Islet of Langerhans (tissue), 1 donor: Measurements from ENCODE around the gene MROH9.
"Not testable (repeated sequence)": the region's sequence is repeated elsewhere in the genome, so short reads cannot be mapped to it uniquely, and the experiment has no call there.

Experiments
- FAIRE-seq: peaks from one replicate; lab custom pipeline; 2011; peaks lifted over from hg19 to GRCh38; lab: Jason Lieb, UNC

MROH9 gene, protein sequence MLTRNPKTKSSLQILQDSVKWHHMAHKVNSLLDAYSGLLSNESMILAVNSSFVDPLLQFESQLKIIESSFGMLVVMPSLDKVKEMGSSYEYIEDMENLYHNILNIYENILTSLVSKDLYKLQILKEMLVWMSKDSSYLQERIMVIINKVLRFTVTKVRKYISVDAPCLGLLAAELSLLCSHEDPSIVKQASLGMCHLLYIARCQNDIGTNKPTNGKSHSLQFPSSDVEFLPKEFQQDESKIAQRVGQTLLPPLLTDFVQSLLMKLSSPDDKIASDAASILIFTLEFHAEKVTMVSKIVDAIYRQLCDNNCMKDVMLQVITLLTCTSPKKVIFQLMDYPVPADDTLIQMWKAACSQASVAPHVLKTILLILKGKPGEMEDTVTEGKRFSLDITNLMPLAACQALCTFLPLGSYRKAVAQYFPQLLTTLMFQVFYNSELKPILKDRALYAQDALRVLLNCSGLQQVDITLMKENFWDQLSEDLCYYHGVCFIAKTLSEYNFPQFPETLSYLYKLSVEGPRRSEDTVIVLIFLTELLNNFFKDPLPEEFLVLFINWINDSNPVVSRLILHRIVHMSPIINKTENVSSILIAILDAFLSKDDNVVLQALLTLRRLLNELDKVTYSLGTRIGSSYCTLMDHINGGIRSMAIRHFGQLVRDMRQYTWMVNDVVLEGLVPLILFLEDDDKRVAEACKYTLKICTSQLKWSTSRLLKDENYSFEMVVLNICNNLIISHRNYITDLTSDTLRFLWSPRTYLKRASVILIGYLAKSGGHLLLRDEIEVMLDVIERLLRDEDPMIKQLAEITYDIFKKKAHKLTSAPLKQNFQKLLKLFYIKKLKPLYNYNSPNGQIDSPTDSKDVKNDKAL

DNA sequence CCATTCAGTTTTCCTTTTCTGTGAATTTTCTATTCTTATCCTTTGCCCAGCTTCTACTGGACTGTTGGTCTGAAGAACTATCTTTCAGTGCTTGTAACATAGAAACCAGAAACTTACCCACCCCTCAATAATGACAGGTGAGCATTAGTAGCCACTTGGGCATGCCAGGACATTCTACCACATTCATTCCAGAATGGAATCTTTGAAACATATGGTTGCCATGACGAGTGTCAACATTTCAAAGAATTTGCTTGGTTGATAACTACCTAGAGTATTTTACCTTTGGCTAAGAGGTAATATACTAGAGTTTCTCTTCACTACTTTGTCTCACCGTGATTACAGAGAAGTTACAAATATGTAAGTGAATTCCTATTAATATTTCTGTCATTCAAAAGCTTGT is at the start of gene MROH9:
TSS of gene MROH9 (plus strand) at position 304 of the 400 bp plus-strand sequence. CDS start 10,023 bp downstream, outside the sequence.
- no peak for FAIRE-seq

DNA sequence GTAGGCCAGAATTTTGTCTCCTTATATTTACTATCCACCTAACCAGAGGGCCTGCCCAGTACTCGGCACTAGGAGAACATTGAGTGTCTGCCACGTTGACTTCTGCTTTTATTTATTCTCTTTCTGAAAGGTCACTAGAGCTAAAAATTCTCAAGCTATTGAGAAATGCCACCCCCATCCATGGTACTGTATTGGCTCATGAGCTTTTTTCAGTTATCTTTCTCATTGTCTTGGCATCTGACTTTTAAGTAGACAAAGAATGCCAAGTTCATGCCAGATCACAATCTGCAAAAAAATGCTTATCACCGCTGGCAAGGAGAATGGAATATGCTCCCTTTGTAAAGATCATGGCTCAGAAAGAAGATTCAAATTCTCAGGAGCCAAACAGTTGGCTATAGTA is 49.8 kb upstream of the MROH9 start:
- FAIRE-seq: no peak

DNA sequence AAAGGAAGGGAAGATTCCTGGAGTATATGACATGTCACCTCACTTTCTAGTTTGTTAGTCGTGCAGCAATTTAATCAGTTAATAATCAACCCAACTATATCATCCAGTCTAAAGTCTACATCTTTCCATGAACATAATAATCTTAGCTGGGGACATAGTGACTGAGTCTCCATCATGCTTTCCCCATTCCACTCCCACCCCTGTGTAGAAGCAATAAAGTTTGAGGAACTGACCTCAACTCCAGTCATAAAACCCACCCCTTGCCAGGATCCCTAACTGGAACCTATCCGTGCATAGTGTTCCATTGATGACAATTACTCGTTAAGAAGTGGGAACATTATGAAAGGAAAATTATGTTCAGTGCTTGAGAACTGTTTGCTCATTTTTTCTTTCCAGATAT is 48.9 kb upstream of the MROH9 start:
- FAIRE-seq: no peak

DNA sequence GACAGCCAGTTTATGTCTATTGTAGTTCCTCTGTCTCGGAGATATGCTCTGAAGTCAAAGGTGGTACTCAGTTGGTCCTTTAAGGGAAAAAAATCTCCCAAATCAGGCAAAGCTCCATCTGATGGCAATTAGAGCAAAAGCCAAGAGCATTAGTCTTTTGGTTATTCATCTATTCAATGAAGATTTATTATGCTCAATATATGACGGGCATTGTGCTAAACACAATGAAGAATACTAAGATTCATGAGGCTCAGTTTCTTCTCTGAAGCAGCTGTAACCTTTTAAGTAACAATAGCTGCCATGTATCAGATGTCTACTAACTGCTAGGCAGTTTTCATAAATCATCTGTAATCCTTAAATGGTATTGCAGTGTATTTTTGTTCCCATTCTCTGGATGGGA is 47.6 kb upstream of the MROH9 start:
- FAIRE-seq: no peak

DNA sequence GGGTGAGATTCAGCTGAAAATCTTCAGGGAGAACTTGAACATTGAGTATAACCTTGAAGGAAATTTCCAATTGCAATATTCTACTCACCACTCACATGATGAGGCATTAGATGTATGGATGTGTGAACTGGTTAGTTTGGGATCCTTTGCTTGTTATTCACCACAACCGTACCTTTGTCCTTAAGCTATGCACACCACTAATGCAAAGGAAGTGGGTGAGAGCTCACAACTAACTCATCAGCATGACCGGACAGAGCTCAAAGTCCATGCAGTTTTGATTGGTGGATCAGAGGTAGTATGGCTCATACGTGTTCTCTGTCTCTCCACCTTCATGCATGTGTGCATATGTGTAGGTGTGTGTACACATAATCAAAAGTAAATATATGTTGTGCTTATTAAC is 43.5 kb upstream of the MROH9 start:
- no peak for FAIRE-seq

DNA sequence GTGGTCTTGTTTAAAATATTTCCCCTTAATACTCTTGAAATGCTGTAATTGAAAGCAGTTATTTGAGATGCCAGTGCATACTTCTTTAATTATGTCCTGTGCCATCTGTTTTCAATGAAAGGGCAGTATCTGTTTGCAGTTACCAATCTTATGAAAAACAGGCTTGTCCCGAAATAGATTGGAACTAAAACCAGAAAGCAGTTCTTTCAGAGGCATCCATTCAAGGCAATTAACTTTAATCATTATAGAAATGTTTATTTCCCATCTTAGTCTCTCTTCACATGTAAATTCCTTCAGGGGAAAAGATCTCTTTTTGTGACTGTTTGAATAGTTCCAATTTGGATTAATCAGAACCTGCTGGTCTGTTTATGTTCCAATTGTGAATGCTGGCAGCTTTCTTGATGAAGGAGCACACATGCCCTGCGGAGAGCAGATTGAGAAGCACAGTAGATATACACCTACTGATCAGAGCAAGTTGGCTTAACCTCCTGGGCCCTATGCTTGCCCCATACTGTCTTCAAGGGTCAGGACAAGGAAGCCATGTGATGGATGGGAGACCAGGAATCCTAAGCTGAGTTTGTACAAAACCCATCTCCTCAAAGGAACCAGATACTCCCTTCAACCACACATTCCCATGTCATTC is 41.6 kb upstream of the MROH9 start:
- FAIRE-seq: no peak

DNA sequence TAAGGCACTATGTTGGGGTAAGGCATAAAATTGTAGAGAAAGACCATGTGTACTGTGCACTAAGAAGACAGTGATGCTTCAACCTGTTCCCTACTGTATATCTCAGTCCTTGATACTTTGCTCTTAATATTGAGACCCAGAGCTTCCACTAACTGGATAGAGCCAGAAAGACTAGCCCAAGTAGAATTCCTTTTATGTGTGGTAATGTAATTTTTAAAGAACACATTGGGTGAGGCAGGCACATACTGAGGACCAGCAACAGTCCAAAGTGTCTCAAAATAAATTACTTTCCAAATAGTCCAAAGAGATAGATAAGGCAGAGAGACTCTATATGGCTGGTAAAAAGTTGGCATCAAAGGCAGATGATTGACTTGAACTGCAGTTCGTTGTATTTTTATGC is 31.4 kb upstream of the MROH9 start:
- FAIRE-seq: no peak

DNA sequence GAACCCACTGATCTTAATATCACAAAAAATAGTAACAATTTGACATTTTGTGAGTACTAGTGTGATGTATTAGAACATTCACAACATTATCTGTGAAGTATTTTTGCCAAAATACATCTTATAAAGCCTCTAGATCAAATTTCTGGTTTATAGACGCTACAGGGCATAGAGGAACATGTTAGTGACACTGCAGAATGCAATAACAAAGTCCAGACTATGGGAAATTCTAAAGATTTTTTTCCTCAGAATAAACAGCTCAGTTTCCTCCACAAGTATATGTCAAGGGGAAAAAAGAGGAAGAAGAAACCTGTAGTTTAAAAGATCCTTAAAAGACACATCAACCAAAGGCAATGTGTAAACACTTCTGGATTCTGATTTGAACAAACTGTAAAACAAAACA is 26.4 kb upstream of the MROH9 start:
- no peak for FAIRE-seq

DNA sequence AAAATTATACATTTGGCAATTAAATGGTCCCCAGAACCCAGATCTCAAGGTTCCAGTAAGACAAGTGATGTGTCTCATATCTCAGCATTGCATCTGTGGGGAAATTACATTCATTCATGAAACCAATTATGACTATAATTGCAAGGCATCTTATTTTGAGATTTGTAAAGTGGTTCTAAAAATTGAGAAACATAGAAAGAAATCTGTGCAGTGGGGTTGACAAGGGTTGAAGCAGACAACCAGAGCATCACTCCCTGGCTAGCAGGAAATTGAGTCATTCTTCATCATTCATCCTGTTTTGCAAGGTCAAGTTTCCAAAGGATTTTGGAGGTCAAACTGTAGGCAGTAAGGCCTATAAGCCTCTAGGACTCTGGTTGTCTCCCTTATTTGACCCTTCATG is 25.1 kb upstream of the MROH9 start:
- FAIRE-seq: no peak

DNA sequence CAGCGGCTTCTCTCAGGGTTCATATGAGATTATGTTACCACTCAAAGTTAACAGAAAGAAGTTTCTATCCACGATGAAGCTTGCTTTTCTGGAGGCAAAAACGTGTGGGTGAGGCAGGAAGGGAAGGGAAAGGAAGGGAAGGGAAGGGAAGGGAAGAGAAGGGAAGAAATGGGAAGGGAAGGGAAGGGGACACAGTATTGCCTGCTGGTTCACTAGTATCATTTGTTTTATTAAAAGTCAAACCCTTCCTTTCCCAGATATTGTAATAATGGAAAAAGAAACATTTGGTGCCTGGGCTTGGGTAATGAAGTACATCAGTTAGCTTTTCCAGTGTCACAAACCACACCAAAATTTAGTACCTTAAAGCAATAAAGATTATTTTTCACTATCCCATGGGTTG is 18.0 kb upstream of the MROH9 start:
- no peak for FAIRE-seq

DNA sequence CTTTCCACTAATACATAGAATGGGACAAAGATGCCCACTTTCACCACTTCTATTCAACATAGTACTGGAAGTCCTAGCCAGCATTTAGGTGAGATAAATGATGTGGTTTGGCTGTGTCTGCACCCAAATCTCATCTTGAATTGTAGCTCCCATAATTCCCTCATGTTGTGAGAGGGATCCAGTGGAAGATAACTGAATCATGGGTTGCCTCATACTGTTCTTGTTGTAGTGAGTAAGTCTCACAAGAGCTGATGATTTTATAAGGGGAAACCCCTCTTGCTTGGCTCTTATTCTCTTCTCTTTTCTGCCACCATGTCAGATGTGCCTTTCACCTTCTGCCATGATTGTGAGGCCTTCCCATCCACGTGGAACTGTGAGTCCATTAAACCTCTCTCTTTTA is 10.7 kb upstream of the MROH9 start:
- not testable (repeated sequence) for FAIRE-seq

DNA sequence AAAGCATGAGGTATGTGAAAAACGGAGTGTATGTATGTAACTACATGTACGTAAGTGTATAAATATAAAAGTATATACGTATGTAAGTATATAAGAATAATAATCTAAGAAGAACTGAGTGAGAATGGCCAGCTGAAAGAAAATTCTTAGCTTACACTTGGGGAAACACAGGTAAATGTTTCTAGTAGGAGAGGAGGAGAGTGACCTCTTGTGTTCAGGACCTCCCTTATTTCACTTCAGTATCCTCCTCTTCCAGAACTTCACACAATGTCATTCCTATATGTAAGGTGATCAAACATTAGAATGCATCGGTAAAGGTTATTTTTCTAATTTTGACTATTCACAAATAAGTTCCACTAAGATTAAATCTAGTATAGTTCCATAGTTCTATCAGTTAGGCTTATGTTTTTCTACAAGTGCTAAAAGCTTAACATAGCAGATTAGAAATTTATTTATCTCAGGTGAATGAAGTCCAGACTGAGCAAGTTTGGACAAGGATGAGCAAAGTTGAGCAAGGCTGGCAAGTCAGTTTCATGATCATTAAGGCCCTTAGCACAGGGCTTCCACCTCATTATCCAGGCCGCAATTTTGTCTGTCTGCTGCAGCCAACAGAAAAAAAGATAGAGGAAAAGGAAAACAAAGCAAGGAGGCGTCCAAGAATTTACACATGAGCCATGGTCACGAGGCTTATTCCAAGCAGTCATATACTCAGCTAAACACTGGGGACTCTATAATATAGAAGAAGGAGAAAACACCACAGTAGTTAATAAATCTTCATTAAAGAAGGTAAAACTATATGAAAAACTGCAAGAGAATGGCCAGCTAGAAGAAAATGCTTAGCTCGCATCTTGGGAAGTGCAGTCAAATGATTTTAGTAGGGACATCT is 7.1 kb upstream of the MROH9 start:
- no peak for FAIRE-seq

DNA sequence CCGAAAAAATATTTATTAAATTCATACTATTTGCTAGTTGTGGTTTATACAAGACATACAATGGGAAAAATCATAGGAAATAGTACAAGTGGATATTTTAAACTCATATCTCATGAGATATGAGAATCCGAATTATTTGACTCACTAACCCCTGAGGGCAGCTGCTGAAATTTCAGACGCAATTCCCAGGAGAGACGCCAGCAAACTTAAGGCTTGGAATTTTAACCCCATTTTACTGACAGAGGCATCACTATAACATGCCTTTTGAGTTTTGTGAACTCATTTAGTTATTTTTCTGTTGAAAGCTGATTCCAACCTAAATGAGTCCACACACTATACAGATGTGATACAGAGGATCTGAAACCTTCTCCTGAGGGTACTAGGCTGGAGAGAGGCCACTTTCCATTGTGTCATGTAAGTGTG is 5.9 kb upstream of the MROH9 start:
- FAIRE-seq: no peak

DNA sequence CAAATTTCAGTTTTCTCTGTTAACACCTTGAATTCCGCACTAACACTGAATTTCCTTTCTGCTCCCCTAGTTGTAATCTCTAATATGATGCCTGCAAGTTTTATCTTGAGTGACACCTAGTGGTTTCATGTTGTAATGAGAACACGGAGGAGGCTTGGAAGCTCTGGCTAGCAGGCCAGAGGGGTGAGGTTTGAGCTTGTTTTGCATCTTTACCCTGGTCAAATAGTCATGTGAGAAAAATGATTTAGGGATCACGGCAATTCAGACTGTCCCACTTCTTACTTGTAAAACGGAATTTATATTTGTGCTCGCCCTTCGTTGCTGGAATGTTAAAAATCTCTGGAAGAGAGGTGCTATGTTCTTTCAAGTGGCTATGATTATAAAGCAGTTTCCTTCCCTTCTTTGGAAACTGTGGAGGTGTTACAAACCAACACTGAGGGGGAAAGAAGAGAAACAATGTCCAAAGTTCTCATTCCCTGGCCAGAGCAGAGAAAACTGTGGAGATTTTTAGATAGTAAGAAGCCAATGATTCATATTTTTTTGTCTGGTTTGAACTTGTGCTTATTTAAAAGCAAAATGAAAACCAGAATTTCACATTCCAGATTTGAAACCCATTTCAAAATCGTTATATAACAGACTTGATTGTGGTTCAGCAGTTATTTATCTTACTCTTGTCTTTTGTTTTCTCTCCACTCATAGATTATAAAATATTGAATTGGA is 5.3 kb upstream of the MROH9 start:
- peak; percentile 99 for FAIRE-seq

DNA sequence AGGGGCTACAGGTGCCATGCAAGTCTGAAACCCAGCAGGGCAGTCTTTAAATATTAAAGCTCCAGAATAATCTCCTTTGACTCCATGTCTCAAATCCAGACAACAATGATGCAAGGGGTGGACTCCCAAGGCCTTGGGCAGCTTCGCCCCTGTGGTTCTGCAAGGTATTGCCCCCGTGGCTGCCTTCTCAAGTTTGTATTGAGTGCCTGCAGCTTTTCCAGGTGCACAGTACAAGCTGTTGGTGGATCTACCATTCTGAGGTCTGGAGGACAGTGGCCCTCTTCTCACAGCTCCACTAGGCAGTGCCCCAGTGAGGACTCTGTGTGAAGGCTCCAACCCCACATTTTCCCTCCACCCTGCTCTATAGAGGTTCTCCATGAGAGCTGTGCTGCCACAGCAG is 3.7 kb upstream of the MROH9 start:
- FAIRE-seq: no peak

DNA sequence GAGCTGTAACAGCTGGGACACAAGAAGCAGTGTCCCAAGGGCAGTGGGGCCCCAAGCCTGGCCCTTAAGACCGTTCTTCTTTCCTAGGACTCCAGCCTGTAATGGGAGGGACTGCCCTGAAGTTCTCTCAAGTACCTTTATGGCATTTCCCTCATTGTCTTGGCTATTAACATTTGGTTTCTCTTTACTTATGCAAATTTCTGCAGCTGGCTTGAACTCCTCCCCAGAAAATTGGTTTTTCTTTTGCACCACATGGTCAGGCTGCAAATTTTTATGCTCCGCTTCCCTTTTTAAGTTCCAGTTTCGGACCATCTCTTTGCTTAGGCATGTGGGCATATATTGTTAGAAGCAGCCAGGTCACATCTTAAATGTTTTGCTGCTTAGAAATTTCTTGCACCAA is 3.1 kb upstream of the MROH9 start:
- no peak for FAIRE-seq

DNA sequence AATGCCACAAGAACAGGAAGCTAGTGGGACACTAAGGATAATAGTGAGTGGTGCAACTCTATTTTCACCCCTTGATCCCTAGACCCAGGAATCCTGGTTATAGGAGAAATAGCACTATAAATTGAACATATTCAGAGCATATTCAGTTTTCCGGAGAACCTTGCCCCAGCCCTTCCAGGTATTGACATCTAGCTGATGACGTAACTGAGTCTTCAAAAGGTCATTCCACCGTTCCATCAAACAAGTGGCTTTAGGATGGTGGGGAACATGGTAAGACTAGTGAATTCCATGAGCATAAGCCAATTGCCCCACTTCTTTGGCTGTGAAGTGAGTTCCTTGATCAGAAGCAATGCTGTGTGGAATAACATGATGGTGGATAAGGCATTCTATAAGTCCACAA is 2.9 kb downstream of the MROH9 start:
- FAIRE-seq: no peak

DNA sequence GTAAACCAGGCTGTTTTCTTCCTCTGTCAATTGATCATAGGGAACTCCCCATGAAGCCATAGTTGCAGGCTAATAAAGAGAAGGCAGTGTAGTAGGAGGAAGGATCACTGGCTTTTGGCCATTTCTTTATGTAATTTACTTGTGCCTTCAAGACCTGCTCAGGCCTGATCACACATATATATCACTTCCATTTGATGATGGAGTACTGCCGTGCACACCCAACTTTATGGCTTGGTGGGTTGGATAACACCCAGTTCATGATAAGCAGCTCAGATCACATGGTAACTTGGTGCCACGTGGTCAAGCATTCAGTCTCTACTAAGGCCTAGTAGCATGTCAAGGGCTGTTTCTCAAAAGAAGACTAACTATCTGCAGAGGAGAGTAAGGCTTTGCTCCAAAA is 4.1 kb downstream of the MROH9 start:
- FAIRE-seq: no peak

DNA sequence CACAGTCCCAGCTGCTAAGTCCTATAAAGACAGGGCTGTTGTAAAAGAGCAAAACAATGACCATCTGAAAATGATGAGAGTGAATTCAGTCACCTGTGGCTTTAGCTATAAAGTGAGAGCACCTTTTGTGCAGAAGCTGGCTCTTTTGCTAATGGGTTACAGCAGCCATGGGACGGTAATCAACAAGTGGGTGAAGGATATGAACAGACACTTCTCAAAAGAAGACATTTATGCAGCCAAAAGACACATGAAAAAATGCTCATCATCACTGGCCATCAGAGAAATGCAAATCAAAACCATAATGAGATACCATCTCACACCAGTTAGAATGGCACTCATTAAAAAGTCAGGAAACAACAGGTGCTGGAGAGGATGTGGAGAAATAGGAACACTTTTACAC is 16.4 kb downstream of the MROH9 start:
- FAIRE-seq: not testable (repeated sequence)

DNA sequence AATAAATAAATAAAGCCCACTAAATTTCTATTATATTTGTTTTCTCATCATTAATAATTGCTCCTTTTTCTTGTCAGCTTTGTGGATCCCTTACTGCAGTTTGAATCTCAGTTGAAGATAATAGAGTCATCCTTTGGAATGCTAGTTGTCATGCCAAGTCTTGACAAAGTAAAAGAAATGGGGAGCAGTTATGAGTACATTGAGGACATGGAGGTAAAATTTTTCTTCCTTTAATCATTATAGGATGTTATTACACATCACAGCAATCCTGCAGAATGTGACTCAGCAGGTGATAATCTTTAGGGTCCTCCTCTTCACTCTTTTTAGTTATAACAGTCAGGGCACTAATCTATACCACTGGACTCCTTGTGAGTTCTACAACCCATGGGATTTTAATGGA is 24.1 kb downstream of the MROH9 start:
- FAIRE-seq: no peak

DNA sequence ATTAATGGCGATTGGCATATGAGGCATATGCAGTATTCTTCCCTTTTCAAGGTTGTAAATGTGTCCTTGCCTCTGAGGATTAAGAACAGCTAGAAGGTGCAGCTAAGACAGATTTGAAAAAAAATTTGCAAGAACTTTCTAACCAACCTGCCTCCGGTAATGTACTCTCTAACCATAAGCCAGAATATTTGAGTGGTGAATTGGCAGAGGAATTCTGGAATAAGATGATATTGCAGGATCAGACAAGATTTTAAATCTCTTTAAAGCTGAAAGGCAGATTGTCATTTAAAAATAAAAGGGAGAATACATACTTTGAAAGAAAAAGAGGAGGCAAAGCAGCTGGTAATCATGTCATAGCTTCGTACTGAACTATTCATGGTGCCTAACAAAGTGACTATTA is 29.2 kb downstream of the MROH9 start:
- no peak for FAIRE-seq
